AG20443 (cell line): Measurements from ENCODE around the gene CPED1.
"Not testable (repeated sequence)": the region's sequence is repeated elsewhere in the genome, so short reads cannot be mapped to it uniquely, and the experiment has no call there.

Experiments
- DNase-seq: peaks from one replicate; pipeline ENCODE4 v3.0.0; 2012; ENCODE audit warnings: low spot score, mixed read lengths

The CPED1 gene

DNA sequence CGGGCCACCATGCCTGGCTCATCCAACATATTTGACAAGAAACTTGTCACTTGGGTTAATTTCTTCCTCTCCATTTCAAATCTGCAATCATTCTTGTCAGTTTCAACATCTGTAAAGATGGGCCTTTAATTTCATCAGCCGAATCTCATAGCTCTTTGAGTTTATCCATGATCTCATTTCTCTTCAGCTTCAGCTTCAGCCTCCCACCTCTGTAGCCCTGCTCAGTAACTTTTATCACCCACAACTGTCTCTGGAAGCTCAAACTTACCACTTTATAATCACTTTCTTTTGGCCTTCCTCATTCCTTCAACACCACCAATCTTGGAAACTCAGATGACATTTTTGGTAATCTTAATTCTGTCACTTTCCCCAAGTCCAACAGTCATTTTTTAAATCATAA lies 83.2 kb downstream of the CPED1 start:
- DNase-seq, result no peak

DNA sequence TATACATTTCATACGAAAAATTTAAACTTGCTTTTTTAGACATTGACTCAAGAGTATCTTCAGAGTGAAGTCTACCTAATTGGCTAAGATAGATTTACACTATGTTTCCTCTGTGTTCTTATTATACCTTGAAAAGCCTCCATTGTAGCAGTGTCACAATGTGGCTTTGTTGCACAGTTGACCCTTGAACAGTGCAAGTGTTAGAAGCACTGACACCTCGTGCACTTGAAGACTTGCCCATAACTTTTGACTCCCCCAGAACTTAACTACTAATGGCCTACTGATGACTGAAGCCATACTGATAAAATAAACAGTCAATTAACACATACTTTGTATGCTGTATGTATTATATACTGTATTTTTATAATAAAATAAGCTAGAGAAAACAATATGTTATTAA lies 84.3 kb downstream of the CPED1 start:
- DNase-seq, result no peak

DNA sequence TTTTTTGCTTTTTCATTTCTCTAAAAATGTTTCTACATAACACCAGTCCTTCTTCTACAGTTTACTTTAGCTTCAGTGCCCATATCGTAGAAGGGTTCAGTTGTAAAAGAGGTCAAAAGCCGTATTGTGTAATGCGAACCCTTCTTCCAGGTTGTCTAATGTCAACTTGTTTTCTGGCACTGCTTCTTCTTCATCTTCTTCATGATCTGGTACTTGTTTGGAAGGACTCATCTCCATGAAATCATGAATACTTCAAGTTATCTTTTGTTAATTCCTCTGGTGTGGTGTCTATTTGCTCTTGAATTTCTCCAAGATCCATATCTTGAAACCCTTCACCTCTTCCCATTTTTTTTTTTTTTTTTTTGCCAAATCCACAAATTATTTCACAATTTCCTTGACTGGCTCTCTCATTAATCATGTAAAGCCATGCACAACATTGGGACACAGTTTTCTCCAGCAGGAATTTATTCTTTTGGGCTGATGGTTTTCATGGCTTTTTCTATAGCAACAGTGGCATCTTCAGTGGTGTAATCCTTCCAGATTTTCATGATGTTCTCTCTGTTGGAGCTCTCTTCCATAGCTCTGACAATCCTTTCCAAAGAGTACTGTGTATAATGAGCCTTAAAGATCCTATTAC lies 85.1 kb downstream of the CPED1 start:
- DNase-seq, result no peak

DNA sequence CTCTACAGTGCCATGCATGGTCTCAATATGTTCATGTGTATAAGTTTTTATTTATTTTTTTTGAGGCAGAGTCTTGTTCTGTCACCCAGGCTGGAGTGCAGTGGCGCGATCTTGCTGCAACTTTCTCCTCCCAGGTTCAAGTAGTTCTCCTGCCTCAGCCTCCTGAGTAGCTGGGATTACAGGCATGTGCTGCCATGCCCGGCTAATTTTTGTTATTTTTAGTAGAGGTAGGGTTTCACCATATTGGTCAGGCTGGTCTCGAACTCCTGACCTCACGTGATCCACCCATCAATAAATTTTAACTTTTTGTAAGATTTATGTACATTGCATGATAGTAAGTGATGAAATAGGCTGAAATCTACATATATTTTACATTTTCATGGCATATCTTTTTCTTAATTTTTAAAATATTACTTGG lies 86.9 kb downstream of the CPED1 start:
- DNase-seq, result not testable (repeated sequence)

DNA sequence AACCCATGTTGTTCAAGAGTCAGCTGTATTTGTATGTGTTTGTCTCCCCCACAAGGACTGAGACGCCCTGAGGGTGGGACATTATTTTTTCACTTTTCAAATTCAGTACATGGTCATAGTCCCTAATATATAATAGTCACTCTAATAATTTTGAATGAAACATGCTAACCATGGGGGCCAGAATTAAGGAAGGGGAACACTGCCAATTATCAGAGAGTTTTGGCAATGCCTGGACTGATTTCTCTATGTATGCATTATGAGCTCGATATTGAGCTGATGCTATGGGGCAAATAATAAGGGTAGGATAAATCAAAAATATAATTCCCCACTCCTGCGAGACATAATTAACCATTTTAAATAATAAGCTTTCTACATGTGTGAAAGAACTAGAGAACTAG lies 87.4 kb downstream of the CPED1 start:
- DNase-seq, result no peak

DNA sequence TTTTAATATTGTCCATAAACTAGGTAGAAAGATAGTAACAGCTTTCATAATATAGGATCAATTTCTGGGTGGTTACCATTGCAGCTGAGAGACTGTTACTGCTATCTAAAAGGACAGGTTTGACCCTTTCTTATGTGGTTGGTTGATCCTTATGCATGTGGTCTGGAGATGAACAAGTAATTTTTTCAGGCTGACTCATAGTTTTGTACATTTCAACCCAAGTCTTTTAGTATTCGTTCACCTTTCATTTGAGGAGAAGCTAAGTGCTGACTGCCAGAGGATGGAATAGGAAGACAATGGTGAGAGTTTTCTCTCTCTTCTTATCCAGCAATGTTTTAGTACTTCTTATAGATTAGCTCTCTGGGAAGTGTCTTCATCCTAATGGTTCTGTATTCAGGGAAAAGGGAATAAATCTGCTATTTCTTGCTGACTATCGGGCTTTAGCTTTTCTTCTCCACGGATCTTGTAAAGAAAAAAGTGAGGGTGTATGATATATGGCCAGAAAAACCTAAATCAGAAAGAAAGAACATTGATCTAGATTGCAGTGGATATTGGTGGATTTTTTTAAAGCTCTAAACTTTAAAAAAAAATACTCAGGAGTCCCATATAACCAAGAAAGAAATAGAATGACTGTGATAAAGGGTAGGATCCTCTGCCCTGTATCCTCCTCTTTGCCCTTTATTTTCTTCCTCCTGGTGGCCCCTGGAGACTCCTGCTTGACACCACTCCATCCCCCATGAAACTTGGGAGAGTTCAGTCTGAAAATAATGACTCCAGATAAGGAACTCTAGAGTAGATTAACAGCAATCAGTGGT lies 88.0 kb downstream of the CPED1 start:
- peak; percentile 34 for DNase-seq

DNA sequence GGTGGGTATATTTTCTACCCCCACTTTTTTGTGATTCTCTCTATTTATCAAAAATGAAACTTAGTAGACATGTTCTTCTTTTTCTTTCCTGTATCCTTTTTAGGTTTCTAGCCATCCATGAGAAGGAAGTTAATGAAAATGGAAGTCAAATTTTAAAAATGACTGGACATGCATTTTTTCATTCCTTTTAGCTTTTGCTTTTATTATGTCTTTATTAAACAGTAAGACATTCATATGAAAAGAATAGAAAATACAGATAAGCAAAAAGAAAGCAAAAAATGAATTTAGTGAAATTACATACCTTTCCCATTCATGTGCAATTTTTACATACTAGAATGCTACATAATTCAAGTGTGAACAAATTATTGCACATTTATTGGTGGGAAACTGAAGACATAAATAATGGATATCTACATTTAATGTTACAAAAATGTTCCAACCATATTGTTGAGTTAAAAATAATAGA lies 88.7 kb downstream of the CPED1 start:
- no peak for DNase-seq

DNA sequence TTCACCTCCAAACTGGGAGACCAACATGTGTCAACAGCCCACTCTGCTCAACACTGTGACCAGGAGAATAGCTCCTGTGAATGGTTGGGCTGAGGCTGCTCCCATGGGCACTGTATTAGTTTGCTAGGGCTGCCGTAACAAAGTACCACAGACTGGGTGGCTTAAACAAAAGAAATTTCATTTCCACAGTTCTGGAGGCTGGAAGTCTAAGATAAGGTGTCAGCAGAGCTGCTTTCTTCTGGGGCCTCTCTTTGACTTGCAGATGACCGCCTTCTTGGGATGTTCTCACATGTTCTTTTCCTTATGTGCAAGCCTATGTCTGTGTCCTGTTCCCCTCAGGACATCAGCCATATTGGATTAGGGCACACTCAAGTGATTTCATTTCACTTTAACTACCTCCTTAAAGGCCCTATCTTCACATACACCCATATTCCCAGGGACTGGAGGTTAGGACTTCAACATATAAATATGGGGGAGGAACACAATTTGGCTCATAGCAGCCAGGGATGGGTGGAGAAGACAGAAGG lies 90.3 kb downstream of the CPED1 start:
- DNase-seq, result no peak

DNA sequence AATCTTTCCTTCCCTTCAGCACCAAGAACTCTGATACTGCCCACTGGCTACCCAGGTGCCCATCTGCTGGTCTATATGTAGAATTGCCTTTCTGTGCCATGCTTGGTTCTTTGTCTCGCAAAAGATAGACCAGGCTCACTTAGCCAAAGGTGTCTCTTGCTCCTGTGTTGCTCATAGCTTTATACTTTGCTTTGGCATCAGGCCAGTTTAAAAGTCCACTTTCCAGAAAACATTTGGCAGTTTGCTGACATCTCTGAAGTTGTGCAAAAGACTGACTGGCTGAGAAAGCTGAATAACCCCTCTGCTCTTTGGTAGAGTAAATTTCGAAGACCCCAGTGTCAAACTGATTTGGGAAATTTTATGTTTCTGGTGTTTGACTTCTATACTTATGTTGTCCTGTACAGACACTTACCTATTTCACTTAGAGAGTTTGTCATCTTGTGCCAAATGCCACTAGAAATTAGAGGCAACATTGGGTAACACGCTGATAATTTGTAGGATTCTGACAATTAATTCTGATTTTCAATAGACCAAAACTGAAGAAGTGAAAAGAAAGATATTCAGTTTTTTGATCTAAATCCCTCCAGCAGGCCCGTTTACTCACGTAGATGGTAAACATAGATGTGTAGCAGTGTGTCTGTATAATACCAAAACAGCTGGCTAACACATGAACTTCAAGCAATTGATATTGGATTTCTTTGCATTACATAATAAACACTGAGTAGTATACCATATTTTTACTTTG lies 91.1 kb downstream of the CPED1 start:
- DNase-seq, result no peak

DNA sequence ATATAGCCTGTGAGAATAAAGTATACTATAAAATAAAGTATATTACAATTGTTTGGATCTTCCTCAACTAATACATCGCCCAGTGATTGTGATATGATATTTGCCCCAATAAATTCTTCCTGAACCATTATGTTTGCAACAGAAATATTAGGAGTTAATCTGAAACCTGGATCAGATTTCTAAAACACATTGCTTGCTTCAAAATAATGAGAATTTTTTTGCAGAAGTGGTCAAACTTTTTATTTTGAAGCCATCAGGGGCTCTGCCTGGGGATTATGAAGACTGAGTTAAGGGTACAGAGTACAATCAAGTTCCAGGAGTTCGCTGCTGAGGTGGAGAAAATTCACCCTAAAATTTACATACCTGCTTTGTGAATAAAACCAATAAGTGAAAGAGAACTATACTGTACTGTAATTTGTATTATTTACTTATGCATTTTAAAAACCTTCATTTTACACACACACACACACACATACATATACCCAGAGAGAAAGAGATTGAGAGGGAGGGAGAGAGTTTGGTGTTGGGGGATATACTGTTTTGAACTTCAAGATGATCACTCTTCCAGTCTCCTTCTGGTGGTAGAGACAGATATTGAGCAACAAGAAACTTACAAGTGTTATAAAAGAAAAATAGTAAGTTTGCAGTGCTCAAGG lies 91.9 kb downstream of the CPED1 start:
- no peak for DNase-seq

DNA sequence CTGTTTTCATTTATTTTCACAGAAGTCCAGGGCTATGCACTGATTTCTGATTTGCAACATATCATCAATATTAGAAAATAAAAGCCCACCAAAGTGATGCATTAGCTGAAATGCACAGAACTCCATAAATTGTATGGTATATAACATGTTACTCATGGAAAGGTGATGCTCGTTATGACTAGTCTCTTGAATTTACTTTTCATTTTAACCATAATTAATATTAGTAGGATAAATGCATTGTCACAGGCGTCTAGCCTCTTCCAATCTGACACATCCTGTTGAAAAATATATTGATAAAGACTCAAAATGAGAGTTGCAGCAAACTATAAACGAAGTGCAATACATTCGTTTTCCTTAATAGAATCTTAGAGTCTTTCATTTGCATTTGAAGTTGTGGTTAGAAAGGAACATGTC lies 92.4 kb downstream of the CPED1 start:
- DNase-seq, result no peak

DNA sequence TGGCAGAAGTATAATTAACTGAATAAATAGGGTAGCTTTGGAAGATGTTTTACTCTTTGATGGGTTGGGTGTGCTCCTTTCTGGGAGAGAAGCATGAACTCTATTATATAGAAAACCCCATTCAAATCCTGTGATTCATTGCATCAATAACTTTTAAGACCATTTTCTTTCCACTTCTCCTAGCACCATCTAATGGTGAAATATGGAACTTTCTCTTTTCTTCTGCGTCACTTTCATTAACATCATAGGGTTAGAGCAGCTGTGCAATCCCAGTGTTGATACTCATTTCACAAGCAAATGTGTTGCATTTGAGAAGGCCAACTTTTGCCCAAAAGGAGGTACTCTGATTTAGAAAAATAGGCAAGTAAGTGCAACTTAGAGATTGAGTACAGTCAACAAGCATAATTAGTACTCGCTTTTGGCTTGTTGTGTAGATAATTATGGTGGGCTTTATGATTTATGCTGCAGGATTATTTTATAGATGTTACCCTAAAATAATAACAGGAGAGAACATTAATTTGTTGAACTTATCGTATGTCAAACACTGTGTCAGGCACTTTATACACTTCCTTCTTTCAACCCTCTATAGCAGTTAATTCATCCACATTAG lies 92.9 kb downstream of the CPED1 start:
- DNase-seq, result peak; percentile 44

DNA sequence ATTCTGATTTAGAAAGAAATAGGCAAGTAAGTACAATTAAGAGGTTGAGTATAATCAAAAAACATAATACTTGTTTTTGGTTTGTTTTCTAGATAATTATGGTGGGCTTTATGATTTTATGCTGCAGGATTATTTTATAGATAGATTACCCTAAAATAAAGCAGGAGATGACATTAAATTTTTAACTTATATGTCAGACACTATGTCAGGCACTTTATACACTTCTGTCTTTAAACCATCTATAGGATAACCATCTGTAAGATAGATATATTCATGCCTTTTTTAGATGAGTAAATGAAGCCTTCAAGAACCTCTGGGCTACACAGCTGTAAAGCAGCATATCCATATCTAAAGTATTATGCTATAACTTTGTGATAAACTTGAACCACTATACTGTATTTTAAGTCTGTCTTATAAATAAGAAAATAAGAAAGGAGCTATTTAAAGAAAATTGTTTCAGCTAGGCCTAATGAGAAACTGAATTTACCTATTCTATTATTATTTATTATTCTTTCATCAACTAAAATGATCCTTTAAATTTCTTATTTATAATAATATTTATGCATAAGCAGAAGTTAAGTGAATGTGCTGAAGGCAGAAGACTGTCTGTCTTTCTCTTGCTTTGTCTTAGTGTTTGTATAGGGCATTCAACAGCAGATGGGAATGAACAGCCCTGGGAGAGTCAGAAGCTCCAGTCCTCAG lies 94.0 kb downstream of the CPED1 start:
- no peak for DNase-seq

DNA sequence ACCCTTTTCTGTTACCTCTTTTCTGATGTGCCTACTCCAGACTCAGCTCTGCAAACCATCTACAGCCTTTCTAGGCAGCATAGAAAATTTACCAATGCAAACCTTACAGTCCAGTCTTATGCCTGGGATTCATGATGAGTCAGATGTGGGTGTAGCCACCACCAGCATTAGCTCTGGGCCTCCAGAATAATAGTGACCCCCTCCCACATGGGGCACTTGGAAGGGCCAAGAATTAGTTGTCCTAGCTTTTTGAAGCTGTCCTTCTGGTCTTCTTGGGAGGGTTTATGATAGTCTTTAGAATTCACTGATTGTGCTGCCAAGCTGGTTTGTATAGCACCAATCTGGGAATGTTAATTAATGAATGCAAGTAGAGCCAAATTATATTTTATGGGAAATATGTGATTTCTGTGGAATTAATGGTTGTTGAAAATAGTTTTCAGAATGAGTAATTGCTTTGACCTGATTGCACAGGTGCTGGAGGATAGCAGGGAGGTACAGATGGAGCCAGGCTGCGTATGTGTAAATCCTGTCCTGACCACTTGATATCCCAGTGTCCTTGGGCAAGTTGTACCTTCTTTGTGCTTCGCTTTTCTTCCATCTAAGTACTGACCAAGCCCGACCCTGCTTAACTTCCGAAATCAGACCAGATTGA lies 94.8 kb downstream of the CPED1 start:
- peak; percentile 43 for DNase-seq

DNA sequence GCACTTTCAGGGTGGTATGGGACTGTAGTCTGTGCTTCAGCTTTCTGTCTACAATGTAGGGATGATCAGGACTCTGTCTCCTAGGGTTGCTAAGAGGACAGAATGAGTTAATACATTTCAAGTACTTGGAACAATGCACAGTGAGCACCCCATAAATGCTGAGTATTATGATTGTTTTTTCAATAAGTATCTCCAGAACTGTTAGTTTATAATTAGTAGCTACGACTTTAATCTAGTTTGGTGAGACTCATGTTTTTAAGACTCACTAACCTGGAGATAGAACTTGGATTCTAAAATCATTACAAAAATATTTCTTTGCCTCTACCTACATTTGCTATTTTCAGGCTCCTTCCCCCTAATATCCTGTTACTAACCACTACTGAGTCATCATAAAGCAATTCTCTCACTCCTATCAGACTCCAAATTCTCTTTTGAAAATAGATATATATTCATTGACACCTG lies 95.3 kb downstream of the CPED1 start:
- DNase-seq, result no peak

DNA sequence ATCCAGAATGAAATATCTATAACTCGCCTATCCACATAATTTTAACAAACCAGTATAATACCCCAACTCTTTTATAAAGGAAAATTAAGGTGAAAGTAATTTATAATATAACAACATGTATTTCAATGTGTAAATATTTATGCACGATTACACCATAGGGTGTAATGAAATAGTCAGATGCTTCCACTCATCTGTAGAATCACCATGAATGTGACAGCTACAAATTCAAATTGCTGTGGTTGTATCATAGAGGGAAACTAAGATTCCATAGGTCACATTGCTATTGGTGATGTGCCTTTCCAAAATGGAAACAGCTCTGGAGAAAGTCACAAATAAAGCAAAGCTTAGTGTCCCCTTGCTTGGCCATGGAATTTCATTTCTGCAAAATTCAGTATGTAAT lies 95.7 kb downstream of the CPED1 start:
- no peak for DNase-seq

DNA sequence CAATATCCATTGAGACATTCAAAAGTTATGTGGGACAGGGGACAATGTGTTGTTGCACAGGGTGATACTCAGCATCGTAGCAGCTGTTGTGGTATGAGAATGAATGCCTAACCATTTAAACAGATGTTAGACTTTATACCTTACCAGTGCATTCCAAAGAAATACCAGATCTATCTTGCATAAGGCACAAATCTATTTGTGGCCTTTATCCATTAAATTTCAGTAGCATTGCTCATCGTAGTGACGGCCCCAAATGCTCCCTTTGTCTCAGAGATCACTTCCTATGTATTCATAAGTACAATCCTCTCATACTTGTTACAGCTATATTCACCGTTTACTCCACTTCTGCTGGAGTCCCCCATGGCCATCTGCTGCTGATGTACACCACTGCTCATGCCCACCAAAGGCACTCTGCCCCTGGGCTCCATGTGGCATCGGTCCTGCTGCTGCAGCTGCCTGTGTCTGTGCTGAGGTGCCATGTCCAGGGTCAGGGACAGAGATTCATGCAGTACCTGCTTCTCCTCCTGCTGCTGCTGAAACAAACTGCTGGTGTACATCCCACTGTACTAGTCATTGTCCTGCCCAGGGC lies 96.3 kb downstream of the CPED1 start:
- peak; percentile 72 for DNase-seq

DNA sequence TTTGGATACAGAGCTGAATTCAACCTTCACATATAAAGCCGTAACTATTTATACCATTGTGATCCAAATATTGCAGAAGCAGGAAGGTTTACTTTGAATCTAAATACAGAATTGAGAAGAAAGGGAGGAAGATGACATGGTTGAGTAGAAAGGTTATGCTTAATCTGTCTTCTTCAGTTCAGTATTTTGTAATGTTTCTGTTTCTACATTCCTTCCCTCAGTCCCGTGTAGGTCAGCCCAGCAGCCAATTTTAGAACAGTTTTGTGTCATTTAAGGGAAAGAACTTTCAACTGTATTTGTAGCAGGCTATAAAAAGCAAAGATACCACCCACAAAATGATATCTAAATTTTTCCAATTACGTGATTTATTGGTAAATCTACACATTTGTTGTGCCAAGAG lies 97.4 kb downstream of the CPED1 start:
- DNase-seq, result peak; percentile 39

DNA sequence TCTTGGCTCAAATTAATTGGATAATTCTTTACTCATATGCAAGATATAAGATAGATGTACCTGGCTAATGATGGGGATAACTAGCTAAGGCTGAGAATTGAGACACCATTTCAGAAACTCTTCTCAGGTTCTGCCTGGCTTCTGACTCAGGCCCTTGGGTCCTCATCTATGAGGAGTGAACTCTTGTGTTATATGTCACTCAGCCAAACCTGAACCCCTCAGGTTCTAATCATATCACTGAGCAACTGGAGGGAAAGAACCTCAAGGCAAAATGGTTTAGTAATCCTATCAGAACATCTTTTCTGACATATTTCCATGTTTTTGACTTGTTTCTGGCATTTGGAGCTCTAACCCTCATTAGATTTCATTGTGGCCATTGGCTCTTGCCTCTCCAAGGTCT lies 100.4 kb downstream of the CPED1 start:
- no peak for DNase-seq

DNA sequence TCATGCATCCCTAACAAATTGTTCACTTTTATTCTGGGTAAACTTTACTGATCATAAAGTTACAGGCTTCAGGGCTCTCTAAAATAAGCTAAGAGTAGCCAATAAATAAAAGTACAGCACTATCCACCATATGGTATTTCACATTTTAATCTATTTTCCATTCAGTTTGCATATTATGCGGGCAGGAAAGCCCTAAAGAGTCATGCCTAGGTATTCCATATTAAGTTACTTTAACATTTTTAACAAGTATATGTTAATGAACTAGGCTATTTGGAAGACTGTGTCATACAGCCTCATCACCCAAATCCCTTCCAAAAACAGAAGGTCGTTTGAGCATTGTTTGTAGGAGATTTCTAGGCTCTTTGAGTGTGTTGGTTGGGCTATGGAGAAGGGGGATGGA lies 106.3 kb downstream of the CPED1 start:
- DNase-seq, result no peak
